Medulla oblongata (tissue), 1 donor: ENCODE results near the gene SNRNP200.
"Not testable (repeated sequence)": the region's sequence is repeated elsewhere in the genome, so short reads cannot be mapped to it uniquely, and the experiment has no call there.

Experiments used
- DNase-seq: peaks from one replicate; pipeline ENCODE4 v3.0.0-alpha.2; 2015; ENCODE audit errors: extremely low spot score

SNRNP200 gene

DNA sequence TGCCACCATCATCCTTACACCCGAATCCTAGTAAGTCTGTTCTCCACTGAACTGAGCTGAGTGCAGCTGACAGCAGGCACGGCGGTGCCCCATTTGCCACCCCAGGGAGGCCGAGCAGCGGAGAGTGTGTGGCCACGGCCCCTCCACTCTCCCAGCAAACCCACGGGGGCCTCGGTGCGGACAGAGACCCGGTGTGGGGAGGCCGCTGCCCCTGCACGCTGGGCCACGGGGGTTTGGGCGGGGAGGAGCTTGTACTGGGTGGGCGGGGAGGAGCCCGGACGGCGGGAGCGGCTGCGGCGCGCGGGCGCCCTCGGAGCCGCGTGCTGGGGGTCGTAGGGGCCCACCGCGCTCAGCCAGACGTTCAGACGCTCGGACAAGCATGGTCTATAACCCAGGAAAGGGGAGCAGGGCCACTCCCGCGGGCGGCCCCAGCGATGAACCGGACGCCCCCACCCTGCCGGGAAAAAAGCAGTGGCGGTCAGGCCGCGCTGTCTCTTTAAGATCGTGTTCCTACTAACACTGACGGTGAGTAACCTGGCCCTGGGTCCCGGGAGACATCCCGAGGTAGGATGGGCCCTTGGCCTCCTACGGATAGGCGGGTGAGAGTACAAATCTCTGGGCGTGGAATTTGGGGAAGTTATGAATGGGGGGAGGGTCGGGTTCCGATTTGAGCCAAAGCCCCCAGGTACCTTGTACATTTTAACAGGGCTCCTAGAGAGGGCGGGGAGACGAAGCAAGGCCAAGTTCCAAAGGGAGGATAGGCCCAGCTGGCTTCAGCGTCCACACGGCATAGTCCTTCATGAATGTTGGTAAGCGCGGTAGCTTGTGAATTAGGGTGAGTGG lies 19.9 kb upstream of the SNRNP200 start, which contains the start of gene ITPRIPL1:
TSS of gene ITPRIPL1 (plus strand) at position 277 of the 843 bp plus-strand sequence. CDS start at position 800, 523 bp downstream.
- DNase-seq: no peak

DNA sequence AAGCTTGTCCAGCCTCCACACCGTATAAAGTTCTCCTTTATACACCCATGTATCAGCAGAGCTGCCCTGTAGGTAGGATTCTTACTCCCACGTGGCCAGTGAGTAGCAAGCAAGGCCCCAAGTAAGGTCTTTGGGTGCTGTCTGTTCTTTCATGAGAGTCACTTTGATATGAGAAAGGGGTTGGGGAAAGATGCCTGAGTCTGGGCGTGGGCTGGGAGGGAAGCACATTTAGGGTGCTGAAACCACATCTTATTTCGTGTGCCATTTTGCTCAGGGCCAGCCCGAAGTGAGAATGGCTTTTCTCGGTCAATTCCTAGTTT lies 19.3 kb upstream of the SNRNP200 start:
- no peak for DNase-seq

DNA sequence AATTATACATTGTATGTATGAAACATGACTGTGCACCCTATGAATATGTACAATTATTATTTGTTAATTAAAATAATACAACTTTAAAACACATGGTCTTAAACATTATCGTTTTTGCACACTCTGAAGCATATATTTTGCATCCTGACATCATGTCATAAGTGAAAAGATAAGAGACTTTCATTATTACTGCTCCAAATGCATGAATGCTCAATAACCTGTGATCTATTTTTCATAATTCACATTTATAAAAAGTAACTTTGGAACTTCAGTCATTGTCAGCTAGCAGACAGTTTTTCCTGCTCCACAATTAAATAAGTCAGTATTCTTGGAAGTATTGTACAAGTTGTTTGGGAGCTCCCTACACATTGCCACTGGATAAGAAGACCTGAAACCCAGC lies 18.5 kb upstream of the SNRNP200 start:
- DNase-seq: no peak

DNA sequence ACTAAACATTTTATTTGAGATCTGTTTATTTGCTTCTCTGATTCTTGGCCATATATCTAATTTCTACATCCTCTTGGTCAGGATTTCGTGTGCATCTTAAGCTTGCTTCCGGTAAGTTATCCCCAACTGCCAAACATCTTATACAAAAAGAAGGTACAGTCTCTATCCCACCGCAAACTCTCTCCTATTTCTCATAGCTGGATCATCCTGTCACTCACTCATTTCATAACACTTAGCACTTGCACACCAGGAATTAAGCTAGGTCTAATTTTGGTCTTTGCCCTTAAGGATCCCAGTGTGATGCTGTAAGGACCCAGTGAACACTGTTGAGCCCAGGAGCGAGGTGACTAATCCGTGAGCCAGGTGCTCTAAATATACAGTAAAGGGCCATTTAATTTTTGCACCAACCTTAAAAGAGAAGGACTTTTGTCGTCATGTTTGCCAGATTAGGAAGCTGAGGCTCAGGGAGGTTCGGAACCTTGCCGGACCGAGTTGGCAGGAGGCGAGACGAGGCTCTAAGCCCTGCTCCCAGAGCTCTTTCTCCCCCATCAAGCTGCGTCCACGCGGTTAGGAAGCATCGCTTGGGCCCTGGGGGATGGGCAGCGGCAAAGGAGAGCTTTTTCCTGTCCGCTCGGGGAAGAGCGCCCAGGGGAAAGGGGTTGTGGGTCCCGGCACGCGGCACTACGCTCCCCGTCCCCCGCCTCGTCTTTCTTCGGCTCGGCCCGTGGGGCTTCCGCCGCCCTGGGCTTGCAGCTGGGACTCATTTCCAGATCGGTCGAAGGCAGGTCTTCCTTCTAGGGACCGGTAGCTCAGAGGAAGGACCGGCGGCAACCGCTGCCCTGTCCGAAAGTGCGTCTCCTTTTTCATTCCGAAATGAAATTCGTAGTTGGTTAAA lies 15.6 kb upstream of the SNRNP200 start:
- DNase-seq: peak; percentile 38

DNA sequence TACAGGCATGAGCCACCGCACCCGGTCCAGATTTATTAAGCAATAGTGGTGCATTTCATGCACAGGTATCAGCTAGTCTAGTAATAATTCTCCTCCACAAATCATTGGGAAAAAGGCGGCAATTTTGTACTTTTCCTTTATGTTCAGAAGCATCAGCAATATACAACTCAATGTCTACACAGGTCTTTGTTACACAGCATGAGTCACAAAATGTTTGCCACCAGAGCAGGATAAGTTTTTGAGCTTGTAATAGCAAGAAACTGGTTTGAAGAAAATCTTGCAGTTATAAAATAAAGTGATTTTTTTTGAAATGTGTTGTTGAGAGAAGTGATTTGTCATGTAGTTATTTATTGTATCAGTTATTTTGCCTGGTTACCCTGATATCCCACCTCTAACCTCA lies 15.0 kb upstream of the SNRNP200 start:
- DNase-seq: no peak

DNA sequence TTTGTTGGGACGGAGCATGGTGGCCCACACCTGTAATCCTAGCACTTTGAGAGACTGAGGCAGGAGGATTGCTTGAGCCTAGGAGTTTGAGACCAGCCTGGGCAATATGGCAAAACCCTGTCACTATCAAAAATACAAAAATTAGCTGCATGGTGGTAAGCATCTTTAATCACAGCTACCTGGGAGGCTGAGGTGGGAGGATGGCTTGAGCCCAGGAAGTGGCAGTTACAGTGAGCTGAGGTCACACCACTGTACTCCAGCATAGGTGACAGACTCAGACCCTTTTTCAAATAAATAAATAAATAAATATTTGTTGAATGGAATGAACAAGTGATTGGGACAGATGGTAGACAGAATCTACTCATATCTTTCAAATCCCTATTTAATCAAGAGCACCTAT lies 14.1 kb upstream of the SNRNP200 start:
- no peak for DNase-seq

DNA sequence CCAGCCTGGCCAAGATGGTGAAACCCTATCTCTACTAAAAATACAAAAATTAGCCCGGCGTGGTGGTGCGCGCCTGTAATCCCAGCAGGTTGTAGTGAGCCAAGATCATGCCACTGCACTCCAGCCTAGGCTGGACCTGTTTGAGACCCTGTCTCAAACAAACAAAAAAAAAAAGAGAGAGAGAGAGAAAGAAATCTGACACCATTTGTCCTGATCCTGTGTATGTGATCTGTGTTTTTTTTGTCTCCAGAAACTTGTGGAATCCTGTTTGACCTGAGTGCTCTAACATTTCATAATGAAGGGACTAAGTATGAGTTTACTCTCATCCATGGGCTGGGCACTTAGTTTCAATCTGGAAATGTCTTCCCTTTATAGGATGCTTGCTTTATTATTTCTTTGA lies 13.4 kb upstream of the SNRNP200 start:
- DNase-seq: no peak

DNA sequence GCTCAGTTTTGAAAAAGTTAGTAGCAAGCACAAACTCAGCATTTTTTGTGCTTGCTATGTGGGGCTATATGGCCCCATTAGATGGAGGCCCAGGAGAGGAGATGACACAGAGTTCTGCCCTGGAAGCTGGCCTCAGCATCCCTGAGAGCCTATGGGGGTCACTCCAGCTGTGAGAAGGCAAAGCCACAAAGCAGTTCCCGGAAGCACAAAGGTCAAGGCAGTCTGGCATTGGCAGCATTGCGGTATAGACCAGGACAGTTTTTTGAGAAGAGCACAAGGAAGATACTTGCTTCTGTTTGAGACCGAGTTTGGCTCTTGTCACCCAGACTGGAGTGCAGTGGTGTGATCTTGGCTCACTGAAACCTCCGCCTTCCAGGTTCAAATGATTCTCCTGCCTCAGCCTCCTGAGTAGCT lies 12.2 kb upstream of the SNRNP200 start:
- DNase-seq: no peak

DNA sequence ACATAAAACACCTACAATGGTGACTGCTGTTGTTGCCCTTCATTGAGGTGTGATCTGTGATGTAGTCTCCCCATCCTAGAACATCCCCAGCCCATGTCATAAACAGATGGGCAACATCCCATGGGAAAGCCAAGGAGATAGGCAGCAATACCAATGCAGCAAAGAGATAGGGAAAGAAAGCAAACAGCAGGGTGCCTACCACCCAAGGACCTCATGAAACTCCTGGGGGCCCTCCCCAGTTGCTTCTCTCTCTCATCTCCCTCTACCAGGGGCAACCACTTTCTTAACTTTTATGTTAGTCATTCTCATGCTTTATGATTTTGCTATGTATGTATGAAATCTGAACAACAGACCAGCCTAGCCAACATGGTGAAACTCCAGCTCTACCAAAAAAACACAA lies 11.7 kb upstream of the SNRNP200 start:
- no peak for DNase-seq

DNA sequence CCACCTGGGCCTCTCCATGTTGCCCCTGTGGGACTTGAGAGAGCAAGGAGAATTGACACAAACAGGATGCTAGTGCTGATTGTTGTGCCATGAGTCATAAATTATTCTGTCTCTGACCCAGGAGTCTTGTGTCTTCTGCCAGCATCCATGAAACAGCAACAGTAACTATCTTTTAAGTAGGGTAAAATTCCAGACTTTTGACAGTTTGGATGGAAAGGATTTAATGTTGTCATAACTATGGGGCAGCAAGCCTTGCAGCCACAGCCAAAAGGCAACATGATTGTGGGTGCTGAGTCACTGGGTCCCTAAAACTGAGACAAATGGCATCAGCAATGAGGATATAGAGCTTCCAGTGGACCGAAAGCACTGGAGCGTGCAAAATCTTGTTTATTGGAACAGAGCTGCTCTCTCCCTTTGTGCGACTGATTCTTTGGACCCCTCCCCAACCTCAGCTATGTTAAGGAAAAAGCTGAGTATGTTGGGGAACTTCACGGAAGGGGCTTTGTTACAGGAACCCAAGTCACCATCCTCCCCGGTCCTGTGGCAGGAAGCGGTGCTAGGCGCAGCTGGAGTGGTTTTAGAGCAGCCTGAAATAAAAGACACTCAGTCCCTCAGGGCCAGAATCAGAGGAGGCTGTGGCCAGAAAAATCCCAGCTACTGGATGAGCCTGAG lies 10.2 kb upstream of the SNRNP200 start:
- DNase-seq: peak; percentile 25

DNA sequence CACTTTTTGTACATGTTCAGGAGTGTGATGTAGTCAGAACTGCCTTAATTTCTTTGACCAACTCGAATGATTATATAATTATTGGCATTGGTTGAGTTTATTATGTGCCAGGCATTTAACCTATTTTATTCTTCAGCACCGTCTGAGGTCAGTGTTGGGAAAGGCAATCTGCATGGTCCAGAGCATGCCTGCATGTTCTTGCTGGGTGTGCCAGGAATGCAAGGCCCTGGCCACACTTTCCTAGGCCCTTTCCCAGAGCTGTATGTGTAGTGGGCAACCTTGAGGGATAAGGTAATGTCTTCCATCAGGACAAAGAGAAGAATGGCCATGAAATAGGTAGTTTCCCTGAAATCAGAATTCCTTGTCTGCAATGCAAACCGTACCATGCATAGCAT lies 9.7 kb upstream of the SNRNP200 start:
- no peak for DNase-seq

DNA sequence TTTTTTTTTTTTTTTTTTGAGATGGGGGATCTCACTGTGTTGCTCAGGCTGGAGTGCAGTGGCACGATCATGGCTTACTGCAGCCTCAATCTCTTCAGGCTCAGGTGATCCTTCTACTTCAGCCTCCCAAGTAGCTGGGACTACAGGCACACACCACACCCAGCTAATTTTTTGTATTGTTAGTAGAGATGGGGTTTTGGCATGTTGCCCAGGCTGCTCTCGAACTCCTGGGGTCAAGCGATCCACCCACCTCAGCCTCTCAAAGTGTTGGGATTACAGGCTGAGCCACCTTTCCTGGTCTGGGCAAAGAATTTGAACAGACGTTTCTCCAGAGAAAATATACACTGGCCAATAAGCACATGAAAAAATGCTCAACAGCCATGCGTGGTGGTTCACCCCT lies 2.9 kb upstream of the SNRNP200 start:
- no peak for DNase-seq

DNA sequence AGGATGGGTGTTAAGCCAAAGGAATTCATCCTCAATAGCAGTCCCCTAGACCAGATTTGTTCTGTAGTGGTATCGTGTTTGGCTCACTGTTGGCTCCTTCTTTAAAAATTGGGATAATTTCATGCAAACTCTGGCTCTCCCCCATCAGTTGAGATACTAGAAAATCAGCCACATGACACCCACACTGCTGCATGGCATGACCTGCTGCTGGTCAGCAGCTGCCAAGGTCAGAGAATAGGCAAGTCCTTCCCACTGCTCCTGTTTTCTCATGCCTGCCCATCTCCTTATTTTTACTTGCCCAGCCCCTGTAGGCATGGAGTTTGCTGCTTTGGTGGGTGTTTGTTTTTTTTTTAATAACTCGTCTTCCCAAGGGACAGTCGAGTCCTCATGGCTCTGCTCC lies 1.0 kb upstream of the SNRNP200 start:
- DNase-seq: peak; percentile 8

DNA sequence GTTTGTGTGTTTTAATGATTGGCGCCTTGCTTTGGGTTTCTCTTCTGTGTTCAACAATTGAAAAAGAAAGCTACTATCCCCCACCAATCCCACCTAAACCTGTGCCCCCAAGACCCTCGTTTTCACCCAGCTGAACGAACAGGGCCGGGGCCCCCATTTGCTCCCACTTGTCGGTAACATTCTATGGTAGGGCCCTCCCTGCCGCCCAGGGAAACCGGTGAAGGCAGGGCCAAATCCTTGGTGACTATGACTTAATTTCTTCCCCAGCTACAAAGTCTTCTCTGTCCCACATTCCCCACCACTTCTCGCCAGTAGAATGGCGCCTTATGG lies 598 bp upstream of the SNRNP200 start:
- DNase-seq: no peak

DNA sequence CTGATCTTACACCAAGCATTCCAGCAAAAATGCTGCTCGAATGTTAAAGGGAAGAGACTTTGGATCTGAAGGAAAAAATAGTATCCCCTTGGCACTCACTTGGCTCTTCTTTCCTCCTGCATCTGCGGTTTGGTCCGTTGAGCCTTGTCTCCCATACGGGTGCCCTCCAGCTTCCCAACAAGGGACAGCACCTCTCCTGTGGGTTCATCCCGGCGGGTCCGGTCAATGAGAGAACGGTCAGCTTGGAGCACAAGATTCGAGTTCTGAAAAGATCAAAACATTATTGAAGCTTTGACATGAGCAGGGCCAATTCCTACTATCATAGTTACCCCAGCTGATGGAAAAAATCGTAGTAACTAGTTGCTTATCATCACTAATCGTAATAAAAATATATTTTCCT lies 740 bp downstream of the SNRNP200 start:
- no peak for DNase-seq

DNA sequence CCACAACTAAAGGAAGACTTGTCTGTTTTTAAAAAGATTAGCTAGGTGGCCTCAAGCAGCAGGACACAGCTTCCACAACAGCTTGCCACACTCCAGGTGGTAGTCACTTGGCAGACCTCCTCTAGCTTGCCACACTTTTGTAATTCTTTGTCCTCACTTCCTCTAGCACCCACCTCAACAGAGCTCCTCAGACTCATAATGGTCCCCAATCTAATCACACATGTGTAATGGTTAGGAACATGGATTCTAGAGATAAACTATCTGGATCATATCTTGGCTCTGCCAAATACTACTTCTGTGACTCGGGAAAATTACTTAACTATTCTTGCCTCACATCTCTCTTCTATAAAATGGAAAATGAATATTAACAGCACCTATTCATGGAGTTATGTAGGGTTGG lies 3.5 kb downstream of the SNRNP200 start:
- no peak for DNase-seq

DNA sequence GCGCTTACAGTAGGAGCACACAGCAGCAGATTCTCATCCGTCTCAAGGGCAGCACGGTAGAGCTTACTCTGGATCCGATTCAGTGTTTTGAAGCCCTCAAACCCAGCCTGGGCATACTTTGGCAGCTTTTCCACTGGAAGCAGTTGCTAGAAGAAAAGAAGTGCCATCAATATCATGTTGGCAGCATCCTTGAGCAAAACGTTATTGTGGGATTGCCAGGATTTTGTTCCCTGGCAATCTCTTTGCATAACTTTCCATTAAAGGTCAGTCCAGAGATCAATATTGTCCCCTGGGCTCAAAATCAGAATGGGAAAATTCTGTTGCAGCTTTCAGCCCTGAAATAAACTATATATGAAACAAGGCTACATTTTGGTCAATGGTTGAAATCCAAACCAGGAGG lies 8.4 kb downstream of the SNRNP200 start:
- no peak for DNase-seq

DNA sequence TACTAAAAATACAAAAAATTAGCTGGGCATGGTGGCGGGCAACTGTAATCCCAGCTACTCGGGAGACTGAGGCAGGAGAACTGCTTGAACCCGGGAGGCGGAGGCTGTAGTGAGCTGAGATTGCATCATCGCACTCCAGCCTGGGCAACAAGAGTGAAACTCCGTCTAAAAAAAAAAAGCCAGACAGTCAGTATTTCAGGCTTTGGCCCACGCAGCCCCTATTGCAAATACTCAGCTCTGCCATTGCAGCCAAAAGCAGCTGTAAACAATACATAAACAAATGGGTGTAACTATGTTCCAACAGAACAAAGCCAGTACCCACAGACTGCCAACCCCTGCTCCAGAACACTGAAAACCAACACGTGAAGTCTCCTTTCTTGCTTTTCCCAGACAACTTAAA lies 11.1 kb downstream of the SNRNP200 start:
- DNase-seq: not testable (repeated sequence)

DNA sequence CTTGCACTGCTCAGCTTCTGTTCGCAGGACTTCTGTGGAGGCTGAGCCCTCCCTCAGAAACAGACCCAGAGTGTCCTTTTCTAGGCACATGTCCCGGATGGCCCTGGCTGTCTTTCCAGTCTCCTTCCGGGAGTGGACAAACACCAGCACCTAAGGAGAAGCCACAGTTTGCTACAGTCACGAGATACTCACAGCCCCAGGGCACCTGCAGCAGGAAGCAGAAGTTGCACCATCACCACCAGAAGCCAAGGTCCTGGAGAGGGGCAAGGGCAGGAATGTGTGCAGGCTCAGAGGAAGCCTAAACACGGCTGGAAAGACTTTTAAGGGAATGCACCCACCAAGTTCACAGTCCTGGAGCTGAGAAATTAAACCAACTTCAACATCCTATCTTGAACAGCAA lies 13.6 kb downstream of the SNRNP200 start:
- DNase-seq: no peak

DNA sequence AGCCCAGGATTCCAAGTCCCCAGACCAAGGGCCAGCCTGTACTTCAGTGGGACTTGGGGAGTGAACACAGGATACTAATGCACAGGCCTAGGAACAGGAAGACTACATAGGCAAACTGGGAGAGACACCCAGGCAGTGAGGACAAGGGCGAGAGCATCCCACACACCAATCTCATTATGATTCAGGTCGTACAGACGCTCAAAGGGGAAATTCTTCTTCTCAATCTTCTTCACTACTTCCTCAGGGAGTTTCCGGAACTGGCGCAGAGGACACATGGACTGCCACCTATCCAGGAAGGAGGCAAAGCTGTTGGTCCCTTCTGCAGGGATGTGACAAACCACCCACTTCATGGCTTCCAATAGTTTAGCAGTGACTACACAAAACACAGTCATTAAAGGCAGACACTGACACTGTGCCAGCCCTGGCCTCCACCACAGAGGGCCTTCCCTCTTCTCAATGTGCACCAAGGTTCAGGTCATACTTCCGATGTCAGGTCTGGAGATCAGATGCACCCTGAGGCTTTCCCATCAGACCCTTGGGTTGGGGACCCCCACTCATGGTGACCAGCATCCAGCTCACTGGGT lies 18.0 kb downstream of the SNRNP200 start:
- no peak for DNase-seq

DNA sequence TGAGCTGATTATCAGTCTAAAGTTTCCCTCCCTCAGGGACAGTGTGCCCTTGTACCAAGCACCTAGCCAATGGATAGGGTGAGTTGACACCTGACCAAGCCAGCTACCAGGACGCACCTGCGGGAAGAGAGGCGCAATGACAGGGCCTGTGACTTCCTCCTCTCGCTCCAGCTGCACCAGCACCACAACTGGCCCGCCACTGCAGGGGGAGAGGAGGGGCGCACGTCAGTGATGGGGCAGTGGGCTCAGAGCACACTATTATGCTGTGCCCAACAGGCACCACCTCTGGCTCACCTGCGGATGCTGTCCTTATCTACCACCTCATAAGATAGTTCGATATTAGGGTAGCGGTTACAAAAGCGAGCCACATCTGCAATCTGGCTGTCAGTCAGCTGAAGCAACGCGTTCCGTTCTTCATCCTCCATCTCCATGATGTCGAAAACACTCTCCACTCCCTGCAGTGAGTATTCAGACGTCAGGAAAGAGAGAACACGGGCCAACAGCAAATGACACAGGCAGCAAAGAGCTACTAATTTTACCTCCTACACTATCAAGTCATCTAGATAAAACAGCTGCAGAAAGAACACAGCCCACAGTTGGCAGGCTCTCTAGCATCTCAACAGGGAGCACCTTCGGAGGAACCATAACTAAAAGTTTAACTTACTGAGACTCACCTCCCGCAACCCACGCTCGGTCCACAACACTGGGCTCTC lies 28.4 kb downstream of the SNRNP200 start:
- no peak for DNase-seq
